ENCODE measurements around the gene FBXO15. TPM values are rescaled to one million over a fixed set of nuclear protein-coding genes. Genes with fewer than 3 reads are reported as not detected.

FBXO15 gene
- total and polyA plus RNA-seq, 2 of the 8 experiments (the other 6 are each of a cell fraction or from before 2014, with no cell fraction given) = 0.84 to 0.85 TPM

- DNase-seq (ENCODE audit: low read depth in 1 of 2, low spot score in 2 of 2) (no peak), FAIRE-seq (no peak)
- Histone ChIP-seq H3K4ac (replicated peaks; ENCODE audit: insufficient read length, low read depth, low read length) (no peak overlapping the region), H2BK120ac (replicated peaks; ENCODE audit: low read depth, low read length) (no peak overlapping the region), H2BK15ac (ENCODE audit: low read length) (no peak overlapping the region), H3K56ac (replicated peaks; ENCODE audit: insufficient read length, low read depth, low read length) (no peak overlapping the region), H3K27ac (ENCODE audit: low read depth, low read length) (no peak overlapping the region), H3K9ac (replicated peaks in 1 of 4; ENCODE audit: extremely low read depth in 1 of 4, low read depth in 3 of 4, low read length in 3 of 4) (no peak overlapping the region), H2BK5ac (ENCODE audit: low read depth, low read length) (no peak overlapping the region), H3K14ac (ENCODE audit: insufficient read length) (no peak overlapping the region), H3K23ac (ENCODE audit: insufficient read length) (no peak overlapping the region), H3K23me2 (ENCODE audit: low read depth, low read length) (peaks cover 9% of the 10 kb centered on the region; the same call in 1 of the 2 replicates), H3K79me2 (ENCODE audit: control insufficient read depth in 1 of 2, insufficient read depth in 2 of 2, low read length in 2 of 2) (peaks cover 14 to 57% of the 10 kb centered on the region in 2 experiments), H2AK5ac (ENCODE audit: low read depth, low read length) (no peak overlapping the region), H3K79me1 (ENCODE audit: low read depth, low read length) (peaks cover 13% of the 10 kb centered on the region), H2AFZ (ENCODE audit: low read length) (no peak overlapping the region), H4K91ac (replicated peaks; ENCODE audit: insufficient read length, low read length) (no peak overlapping the region), H3K4me2 (ENCODE audit: insufficient read depth in 1 of 2, low read depth in 2 of 2, low read length in 2 of 2) (no peak overlapping the region), H4K20me1 (replicated peaks in 1 of 2; ENCODE audit: control insufficient read depth in 1 of 2, insufficient read depth in 2 of 2, low read length in 2 of 2) (peaks cover 2 to 4% of the 10 kb centered on the region in 2 experiments), H2BK20ac (ENCODE audit: low read length) (no peak overlapping the region), H3K36me3 (ENCODE audit: control insufficient read depth in 2 of 4, insufficient read depth in 4 of 4, low read length in 3 of 4) (peaks cover 0 to 28% (median 18%) of the 10 kb centered on the region in 4 experiments; a peak in 7 of 8 replicates), H3K4me3 (ENCODE audit: extremely low read depth in 1 of 4, insufficient read depth in 2 of 4, low read depth in 3 of 4, low read length in 4 of 4) (no peak overlapping the region), H2BK12ac (ENCODE audit: low read depth, low read length) (no peak overlapping the region), H4K8ac (ENCODE audit: extremely low read depth, insufficient read depth, low read length) (no peak overlapping the region), H4K5ac (ENCODE audit: insufficient read length, low read depth, low read length) (no peak overlapping the region), H3K18ac (ENCODE audit: extremely low read depth, low read length) (no peak overlapping the region), H3K4me1 (replicated peaks in 1 of 4; ENCODE audit: control insufficient read depth in 3 of 4, insufficient read depth in 4 of 4, low read length in 3 of 4) (peaks cover 0 to 6% (median 1%) of the 10 kb centered on the region in 4 experiments; a peak in 4 of 7 replicates), H3K9me3 (ENCODE audit: insufficient read depth in 2 of 2, low read depth in 1 of 2, low read length in 1 of 2) (no peaks in the 10 kb centered on the region), H3K27me3 (replicated peaks in 1 of 4; ENCODE audit: control insufficient read depth in 3 of 4, extremely low read depth in 1 of 4, insufficient read depth in 3 of 4, low read length in 3 of 4) (no peaks in the 10 kb centered on the region; a peak in 1 of 7 replicates)
- ChIA-PET POLR2A (ENCODE audit: partially characterized antibody) (interaction anchor here (2.3 kb wide), 1 partner anchor 10 kb away, joined by 6 read pairs; no protein-coding TSS in a partner anchor), CTCF (ENCODE audit: partially characterized antibody) (interaction anchor here (0.6 to 3.3 kb wide), 15 partner anchors 10 to 400 kb away, joined by 3 to 30 read pairs (median 4); no protein-coding TSS in a partner anchor)
- WGBS, 2 experiments (ENCODE audit: extremely low coverage in 1 of 2, insufficient coverage in 1 of 2, insufficient read length in 1 of 2, insufficient replicate concordance in 2 of 2, low coverage in 1 of 2, low lambda C conversion rate in 2 of 2, missing lambda C conversion rate in 1 of 2) = 95% methylated on average over 6 of the region's 6 CpGs; no CpG with 5 or more reads in 1 of the 2 experiments
- no peak for TF ChIP-seq EGR1 (IDR thresholded peaks at IDR 0.05; ENCODE audit: borderline replicate concordance, low read depth, low read length)
- no peak for TF ChIP-seq YY1 (IDR thresholded peaks at IDR 0.05; ENCODE audit: low read depth, low read length)
- TF ChIP-seq KDM5A (IDR thresholded peaks at IDR 0.05; ENCODE audit: low read length) = no peak
- no peak for TF ChIP-seq EP300 (IDR thresholded peaks at IDR 0.05; ENCODE audit: borderline replicate concordance in 1 of 2, low read depth in 2 of 2, low read length in 2 of 2)
- TF ChIP-seq CTBP2 (IDR thresholded peaks at IDR 0.05; ENCODE audit: borderline replicate concordance, insufficient read depth, insufficient read length, low read length) = no peak
- TF ChIP-seq SIRT6 (IDR thresholded peaks at IDR 0.05; ENCODE audit: low read length) = no peak
- no peak for TF ChIP-seq ATF3 (IDR thresholded peaks at IDR 0.05; ENCODE audit: insufficient read depth, low read depth, low read length)
- TF ChIP-seq SAP30 (IDR thresholded peaks at IDR 0.05; ENCODE audit: insufficient read depth, insufficient replicate concordance, low read length) = no peak
- TF ChIP-seq TEAD4 (IDR thresholded peaks at IDR 0.05; ENCODE audit: low read depth, low read length) = no peak
- no peak for TF ChIP-seq HDAC2 (IDR thresholded peaks at IDR 0.05; ENCODE audit: borderline replicate concordance in 1 of 2, low read depth in 2 of 2, low read length in 2 of 2)
- TF ChIP-seq NRF1 (IDR thresholded peaks at IDR 0.05; ENCODE audit: low read depth, low read length) = no peak
- no peak for TF ChIP-seq RBBP5 (IDR thresholded peaks at IDR 0.05; ENCODE audit: borderline replicate concordance, low read depth, low read length)
- no peak for TF ChIP-seq KDM1A (IDR thresholded peaks at IDR 0.05; ENCODE audit: borderline replicate concordance, low read length)
These were observed 4.6 kb upstream of the FBXO15 start for GRCh38 chr18:74152270-74152669.
